Measurements from ENCODE around the gene CXorf65. TPM values are rescaled to one million over a fixed set of nuclear protein-coding genes. Genes with fewer than 3 reads are reported as not detected.

CXorf65 gene
- total RNA-seq, 3 donors from 2014 or later (not counting 1 experiment from before 2014, with no cell fraction given) = 55.8 to 117 (median 92.8) TPM

DNA sequence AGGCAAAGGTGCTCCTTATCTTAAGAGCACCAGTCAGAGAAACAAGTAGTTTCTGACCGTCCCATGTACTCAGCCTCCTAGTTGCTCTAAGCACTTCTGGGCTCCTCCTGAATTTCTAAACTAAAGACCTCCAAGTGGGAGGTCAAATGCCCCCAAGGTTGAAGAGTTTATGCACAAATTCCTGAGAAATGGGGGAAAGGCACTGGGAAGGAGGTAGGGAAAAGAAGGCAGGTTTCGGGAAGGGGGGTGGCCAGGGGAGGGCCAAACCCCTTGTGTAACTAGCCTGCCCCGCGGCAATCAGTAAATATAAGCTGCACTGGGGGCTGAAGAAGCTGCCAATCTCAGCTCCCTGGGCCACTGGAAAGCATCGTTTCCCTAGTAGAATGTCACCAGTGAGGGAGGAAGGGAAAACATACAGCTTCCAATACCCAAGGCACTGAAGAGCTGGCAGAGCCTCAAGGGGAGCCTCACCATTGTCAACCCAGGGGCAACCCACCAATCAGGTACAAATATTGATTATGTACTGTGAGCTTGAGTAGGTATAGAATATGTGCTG lies 7.5 kb downstream of the CXorf65 start:
- peak overlapping the region; percentile 72 to 75 for H3K27ac Mint-ChIP-seq
- H3K4me3 ChIP-seq (ENCODE audit: low read length) = no peak overlapping the region

DNA sequence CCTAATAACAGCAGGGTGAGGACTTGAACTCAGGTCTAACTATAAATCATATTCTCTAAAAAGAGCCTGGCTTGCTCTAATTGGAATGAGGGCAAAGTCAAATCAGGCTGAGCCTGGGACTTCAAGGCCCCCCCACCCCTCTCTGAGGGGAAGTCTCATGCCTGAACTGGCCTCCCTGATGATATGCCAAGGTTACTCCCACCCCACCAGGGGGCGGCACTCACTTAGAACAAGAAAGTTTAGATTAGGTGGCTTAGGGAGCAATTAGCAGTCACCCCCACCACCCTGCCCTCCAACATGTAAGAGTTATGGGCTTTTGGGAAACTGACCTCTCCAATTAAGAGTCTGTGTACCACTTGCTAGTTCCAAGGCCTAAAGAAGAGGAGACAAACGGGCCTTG lies 8.2 kb downstream of the CXorf65 start:
- H3K9me3 Mint-ChIP-seq = no peaks in the 10 kb centered on the region
- ATAC-seq (peak; percentile 43 to 69 (median 45)), DNase-seq (peak; percentile 69 to 86)
- intact Hi-C loops (cut with micrococcal nuclease) = loop anchor here (1.0 to 5.0 kb wide), 2 partner anchors 31 to 79 kb away; no protein-coding TSS in a partner anchor
- 33% methylated on average over 1 of the region's 2 CpGs for WGBS (ENCODE audit: insufficient coverage)
- Histone ChIP-seq H3K36me3 (ENCODE audit: control insufficient read depth, insufficient read depth, low read length) (peaks cover 2% of the 10 kb centered on the region), H3K4me3 (ENCODE audit: low read length) (no peak overlapping the region), H3K9me3 (ENCODE audit: control insufficient read depth, insufficient read depth, low read length) (no peaks in the 10 kb centered on the region), H3K27ac (ENCODE audit: low read length) (no peak overlapping the region), H3K27me3 (ENCODE audit: control insufficient read depth, insufficient read depth, low read length) (no peaks in the 10 kb centered on the region), H3K4me1 (ENCODE audit: control insufficient read depth, insufficient read depth, low read length) (peaks cover 61% of the 10 kb centered on the region)
- H3K27ac Mint-ChIP-seq = peak overlapping the region; percentile 38 to 75
- peaks cover 0 to 25% of the 10 kb centered on the region in 2 donors for H3K27me3 Mint-ChIP-seq (ENCODE audit: low read depth in 2 of 2)
- TF ChIP-seq, protein P1, sequence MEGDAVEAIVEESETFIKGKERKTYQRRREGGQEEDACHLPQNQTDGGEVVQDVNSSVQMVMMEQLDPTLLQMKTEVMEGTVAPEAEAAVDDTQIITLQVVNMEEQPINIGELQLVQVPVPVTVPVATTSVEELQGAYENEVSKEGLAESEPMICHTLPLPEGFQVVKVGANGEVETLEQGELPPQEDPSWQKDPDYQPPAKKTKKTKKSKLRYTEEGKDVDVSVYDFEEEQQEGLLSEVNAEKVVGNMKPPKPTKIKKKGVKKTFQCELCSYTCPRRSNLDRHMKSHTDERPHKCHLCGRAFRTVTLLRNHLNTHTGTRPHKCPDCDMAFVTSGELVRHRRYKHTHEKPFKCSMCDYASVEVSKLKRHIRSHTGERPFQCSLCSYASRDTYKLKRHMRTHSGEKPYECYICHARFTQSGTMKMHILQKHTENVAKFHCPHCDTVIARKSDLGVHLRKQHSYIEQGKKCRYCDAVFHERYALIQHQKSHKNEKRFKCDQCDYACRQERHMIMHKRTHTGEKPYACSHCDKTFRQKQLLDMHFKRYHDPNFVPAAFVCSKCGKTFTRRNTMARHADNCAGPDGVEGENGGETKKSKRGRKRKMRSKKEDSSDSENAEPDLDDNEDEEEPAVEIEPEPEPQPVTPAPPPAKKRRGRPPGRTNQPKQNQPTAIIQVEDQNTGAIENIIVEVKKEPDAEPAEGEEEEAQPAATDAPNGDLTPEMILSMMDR (IDR thresholded peaks at IDR 0.05) = peak; percentile 67
- H3K4me1 Mint-ChIP-seq = peaks cover 34 to 49% of the 10 kb centered on the region in 2 donors
- H3K4me3 Mint-ChIP-seq = peak overlapping the region; percentile 56
- H3K36me3 Mint-ChIP-seq = no peaks in the 10 kb centered on the region

More for the DNA sequence above, 7.5 kb downstream of the CXorf65 start:
- intact Hi-C loops (cut with micrococcal nuclease) = loop anchor here (1.0 to 5.0 kb wide), 2 partner anchors 30 to 78 kb away; no protein-coding TSS in a partner anchor
- Histone ChIP-seq H3K36me3 (ENCODE audit: control insufficient read depth, insufficient read depth, low read length) (peaks cover 2% of the 10 kb centered on the region), H3K27me3 (ENCODE audit: control insufficient read depth, insufficient read depth, low read length) (no peaks in the 10 kb centered on the region), H3K27ac (ENCODE audit: low read length) (no peak overlapping the region), H3K9me3 (ENCODE audit: control insufficient read depth, insufficient read depth, low read length) (no peaks in the 10 kb centered on the region), H3K4me1 (ENCODE audit: control insufficient read depth, insufficient read depth, low read length) (peaks cover 68% of the 10 kb centered on the region)
- peak overlapping the region; percentile 19 for H3K4me3 Mint-ChIP-seq
- WGBS (ENCODE audit: insufficient coverage) = 83% methylated on average over 4 of the region's 5 CpGs
- TF ChIP-seq, protein P1 (IDR thresholded peaks at IDR 0.05) = no peak
- no peak for ATAC-seq
- no peak for DNase-seq
- H3K27me3 Mint-ChIP-seq (ENCODE audit: low read depth in 2 of 2) = peaks cover 0 to 25% of the 10 kb centered on the region in 2 donors
- H3K36me3 Mint-ChIP-seq = no peaks in the 10 kb centered on the region
- H3K9me3 Mint-ChIP-seq = no peaks in the 10 kb centered on the region
- H3K4me1 Mint-ChIP-seq = peaks cover 41 to 56% of the 10 kb centered on the region in 2 donors

DNA sequence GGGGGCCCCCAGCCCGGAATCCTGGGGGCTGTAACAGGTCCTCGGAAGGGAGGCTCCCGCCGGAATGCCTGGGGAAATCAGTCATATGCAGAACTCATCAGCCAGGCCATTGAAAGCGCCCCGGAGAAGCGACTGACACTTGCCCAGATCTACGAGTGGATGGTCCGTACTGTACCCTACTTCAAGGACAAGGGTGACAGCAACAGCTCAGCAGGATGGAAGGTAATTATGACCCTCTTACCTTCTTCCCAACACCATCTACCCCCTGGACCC lies 9.8 kb downstream of the CXorf65 start:
- peak in 1 of 2 donors; percentile 12 for DNase-seq
- Mint-ChIP-seq H3K4me1 (peaks cover 33 to 39% of the 10 kb centered on the region in 2 donors), H3K27me3 (ENCODE audit: low read depth in 2 of 2) (peaks cover 0 to 25% of the 10 kb centered on the region in 2 donors), H3K27ac (peak overlapping the region; percentile 90 to 96), H3K36me3 (no peaks in the 10 kb centered on the region), H3K4me3 (peak overlapping the region; percentile 96), H3K9me3 (no peaks in the 10 kb centered on the region)
- Histone ChIP-seq H3K27ac (ENCODE audit: low read length) (peak overlapping the region; percentile 69), H3K4me1 (ENCODE audit: control insufficient read depth, insufficient read depth, low read length) (peaks cover 45% of the 10 kb centered on the region), H3K27me3 (ENCODE audit: control insufficient read depth, insufficient read depth, low read length) (no peaks in the 10 kb centered on the region), H3K4me3 (ENCODE audit: low read length) (peak overlapping the region; percentile 72), H3K9me3 (ENCODE audit: control insufficient read depth, insufficient read depth, low read length) (no peaks in the 10 kb centered on the region), H3K36me3 (ENCODE audit: control insufficient read depth, insufficient read depth, low read length) (peaks cover 2% of the 10 kb centered on the region)
- intact Hi-C loops (cut with micrococcal nuclease) = loop anchor here (1.0 to 5.0 kb wide), 3 partner anchors 14 to 81 kb away; partner anchors contain the start of genes IL2RG and SNX12
- WGBS (ENCODE audit: insufficient coverage) = 3% methylated on average over 9 of the region's 9 CpGs
- ATAC-seq = no peak
- TF ChIP-seq, protein P1 (IDR thresholded peaks at IDR 0.05) = no peak
